Stimulated activated memory B cell treated with anti-CD40 and anti-IgM and Interleukin-4, amounts not matched to agents 10 μg/mL and 1 μg/mL and 100 μg/mL, for 72 hours (primary cell): ENCODE measurements around the gene TYMP.
A peak's percentile ranks its signal among the peaks of the same experiment; 100 is the strongest.

Experiments
- ATAC-seq: fragments of 150-1000 bp; cut with Tn5 transposase; 2 replicates; pipeline ENCODE4 v1.10.0; 2021
- H3K27ac Mint-ChIP-seq: one replicate; pipeline ENCODE4 v1.8.0; 2022; ENCODE audit warnings: mild to moderate bottlenecking, mixed read lengths
- H3K27me3 Mint-ChIP-seq: one replicate; pipeline ENCODE4 v1.8.0; 2022; ENCODE audit warnings: mixed read lengths
- H3K36me3 Mint-ChIP-seq: one replicate; pipeline ENCODE4 v1.8.0; 2022; ENCODE audit warnings: mixed read lengths
- H3K4me1 Mint-ChIP-seq: one replicate; pipeline ENCODE4 v1.8.0; 2022; ENCODE audit warnings: mixed read lengths
- H3K4me3 Mint-ChIP-seq: one replicate; pipeline ENCODE4 v1.8.0; 2022; ENCODE audit warnings: mild to moderate bottlenecking, moderate library complexity, mixed read lengths
- H3K9me3 Mint-ChIP-seq: one replicate; pipeline ENCODE4 v1.8.0; 2022; ENCODE audit warnings: mixed read lengths

TYMP gene, protein sequence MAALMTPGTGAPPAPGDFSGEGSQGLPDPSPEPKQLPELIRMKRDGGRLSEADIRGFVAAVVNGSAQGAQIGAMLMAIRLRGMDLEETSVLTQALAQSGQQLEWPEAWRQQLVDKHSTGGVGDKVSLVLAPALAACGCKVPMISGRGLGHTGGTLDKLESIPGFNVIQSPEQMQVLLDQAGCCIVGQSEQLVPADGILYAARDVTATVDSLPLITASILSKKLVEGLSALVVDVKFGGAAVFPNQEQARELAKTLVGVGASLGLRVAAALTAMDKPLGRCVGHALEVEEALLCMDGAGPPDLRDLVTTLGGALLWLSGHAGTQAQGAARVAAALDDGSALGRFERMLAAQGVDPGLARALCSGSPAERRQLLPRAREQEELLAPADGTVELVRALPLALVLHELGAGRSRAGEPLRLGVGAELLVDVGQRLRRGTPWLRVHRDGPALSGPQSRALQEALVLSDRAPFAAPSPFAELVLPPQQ

DNA sequence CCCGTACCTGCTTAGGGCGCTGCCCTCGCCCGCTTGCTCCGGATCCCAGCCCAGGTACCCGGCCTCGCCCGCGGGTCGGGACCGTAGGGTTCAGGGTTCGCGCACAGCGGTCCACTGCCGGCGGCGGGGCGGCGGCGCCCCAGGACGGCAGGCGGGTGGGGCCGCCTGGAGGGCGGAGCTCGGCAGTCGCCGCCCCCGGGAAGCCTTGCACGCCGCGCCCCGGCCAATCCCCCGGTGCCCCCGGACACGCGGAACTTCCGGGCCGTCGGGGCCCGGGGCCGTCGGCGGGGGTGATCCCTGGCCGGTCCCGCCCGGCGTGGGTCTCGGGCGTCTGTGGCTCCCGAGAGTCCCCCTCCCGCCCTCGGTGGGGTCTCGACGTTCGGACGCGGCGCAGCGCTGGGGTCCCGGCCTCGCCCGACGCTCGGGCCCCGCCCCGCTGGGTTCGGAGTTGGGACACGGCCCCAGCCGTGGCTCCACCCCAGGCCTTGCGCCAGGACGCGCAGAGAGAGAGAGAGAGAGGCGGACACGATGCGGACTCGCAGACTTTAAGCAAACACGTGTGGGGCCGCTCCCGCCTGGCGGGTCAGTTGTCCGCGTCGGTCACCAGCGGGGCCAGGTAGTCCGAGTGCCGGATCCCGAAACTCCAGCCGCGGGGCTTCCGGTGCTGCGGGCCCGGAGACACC lies at the start of gene TYMP:
TYMP (minus strand) TSS at position 116 of the 683 bp plus-strand sequence. CDS start 303 bp downstream, outside the sequence.
- Mint-ChIP-seq H3K4me1 (peaks cover 57% of the 10 kb centered on the region), H3K36me3 (peaks cover 12% of the 10 kb centered on the region), H3K4me3 (peak within 1 kb of the TSS; percentile 97), H3K9me3 (no peaks in the 10 kb centered on the region), H3K27ac (peak within 1 kb of the TSS; percentile 100), H3K27me3 (no peaks in the 10 kb centered on the region)
- ATAC-seq, result peak; percentile 60

DNA sequence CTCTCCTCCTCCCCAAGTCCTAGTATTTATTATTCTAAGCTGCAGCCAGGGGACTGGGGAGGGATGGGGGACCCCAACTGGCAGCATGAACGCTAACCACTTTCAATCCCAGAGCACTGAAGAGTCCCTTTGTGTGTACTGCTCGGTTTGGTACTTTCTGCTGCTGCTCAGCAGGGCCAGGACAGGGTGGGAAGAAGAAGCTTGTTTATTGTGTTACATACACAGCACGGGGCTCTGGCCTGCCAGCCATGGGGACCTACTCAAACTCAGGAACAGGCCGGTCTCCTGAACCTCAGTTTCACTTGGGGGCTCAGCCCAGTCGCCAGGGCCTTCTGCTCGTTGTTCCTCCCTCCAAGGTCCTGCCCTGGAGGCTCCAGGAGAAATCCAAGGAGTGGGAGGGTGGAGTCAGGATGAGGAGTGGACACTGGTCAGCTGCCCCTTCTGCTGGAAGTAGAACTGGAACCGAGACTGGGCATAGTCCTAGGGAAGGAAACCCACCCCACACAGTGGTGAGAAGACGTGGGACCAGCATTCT lies 49.0 kb upstream of the TYMP start:
- no peak for ATAC-seq
- Mint-ChIP-seq H3K4me3 (no peak overlapping the region), H3K4me1 (peaks cover 29% of the 10 kb centered on the region), H3K36me3 (peaks cover 49% of the 10 kb centered on the region), H3K27ac (no peak overlapping the region), H3K27me3 (no peaks in the 10 kb centered on the region), H3K9me3 (no peaks in the 10 kb centered on the region)

DNA sequence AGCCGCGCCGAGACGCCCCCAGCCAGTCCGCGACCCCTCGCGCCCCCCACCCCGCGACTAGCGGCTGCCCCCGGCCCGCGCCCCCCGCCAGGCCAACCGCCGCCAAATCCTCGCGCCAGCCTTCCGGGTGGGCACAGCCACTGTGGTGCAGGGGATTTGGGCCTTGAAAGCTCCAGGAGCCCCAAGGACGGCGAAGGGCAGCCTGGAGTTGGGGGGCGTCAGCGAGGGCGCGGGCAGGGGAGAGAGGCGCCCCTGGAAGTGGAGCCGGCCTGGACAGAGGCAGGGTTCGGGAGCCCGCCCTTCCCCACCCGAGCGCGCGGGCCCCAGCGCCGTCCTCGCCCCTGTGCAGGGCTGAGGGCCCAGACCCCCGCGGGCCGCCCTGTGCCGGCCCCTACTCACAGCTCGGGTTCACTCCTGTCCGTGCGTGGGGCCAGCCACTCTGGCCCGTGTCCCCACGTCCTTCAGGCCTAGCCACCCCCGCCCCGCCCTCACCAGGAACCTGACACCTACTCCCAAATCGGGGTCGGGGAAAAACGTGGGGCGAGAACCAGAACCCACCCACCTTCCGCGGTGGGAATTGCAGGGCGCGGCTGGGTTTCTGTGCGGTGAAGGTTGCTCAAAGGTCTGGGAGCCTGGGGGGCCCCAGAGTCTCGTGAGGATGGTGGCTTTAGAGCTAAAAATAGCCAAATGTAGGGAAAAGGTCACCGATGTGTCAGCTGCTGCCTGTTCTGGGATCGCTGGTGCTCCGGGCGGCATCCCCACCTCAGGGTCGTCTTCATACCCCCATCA lies 48.4 kb upstream of the TYMP start, which contains the start of gene CPT1B:
CPT1B (minus strand) TSS at position 441 of the 789 bp plus-strand sequence. CDS start 512 bp downstream, outside the sequence.
- ATAC-seq, result no peak
- H3K27me3 Mint-ChIP-seq, result no peaks in the 10 kb centered on the region
- H3K36me3 Mint-ChIP-seq, result peaks cover 49% of the 10 kb centered on the region
- H3K4me1 Mint-ChIP-seq, result peaks cover 23% of the 10 kb centered on the region
- H3K9me3 Mint-ChIP-seq, result no peaks in the 10 kb centered on the region
- H3K27ac Mint-ChIP-seq, result no peak within 1 kb of the TSS
- no peak within 1 kb of the TSS for H3K4me3 Mint-ChIP-seq

DNA sequence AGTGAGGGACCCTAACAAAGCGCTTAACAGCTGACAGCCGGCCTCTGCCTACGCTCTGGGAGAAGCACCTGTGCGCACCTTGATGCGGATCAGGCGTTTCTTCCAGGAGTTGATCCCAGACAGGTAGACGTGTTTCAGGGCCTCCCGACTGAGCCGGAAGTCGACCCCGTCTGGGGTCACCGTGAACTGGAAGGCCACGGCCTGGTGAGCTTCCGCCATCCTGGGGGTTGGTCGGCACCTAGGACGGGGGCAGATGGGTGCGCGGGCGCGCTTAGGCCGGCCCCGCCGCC lies 47.8 kb upstream of the TYMP start:
- no peaks in the 10 kb centered on the region for H3K27me3 Mint-ChIP-seq
- no peaks in the 10 kb centered on the region for H3K9me3 Mint-ChIP-seq
- H3K4me1 Mint-ChIP-seq, result peaks cover 26% of the 10 kb centered on the region
- H3K4me3 Mint-ChIP-seq, result no peak overlapping the region
- H3K27ac Mint-ChIP-seq, result no peak overlapping the region
- H3K36me3 Mint-ChIP-seq, result peaks cover 54% of the 10 kb centered on the region
- no peak for ATAC-seq

DNA sequence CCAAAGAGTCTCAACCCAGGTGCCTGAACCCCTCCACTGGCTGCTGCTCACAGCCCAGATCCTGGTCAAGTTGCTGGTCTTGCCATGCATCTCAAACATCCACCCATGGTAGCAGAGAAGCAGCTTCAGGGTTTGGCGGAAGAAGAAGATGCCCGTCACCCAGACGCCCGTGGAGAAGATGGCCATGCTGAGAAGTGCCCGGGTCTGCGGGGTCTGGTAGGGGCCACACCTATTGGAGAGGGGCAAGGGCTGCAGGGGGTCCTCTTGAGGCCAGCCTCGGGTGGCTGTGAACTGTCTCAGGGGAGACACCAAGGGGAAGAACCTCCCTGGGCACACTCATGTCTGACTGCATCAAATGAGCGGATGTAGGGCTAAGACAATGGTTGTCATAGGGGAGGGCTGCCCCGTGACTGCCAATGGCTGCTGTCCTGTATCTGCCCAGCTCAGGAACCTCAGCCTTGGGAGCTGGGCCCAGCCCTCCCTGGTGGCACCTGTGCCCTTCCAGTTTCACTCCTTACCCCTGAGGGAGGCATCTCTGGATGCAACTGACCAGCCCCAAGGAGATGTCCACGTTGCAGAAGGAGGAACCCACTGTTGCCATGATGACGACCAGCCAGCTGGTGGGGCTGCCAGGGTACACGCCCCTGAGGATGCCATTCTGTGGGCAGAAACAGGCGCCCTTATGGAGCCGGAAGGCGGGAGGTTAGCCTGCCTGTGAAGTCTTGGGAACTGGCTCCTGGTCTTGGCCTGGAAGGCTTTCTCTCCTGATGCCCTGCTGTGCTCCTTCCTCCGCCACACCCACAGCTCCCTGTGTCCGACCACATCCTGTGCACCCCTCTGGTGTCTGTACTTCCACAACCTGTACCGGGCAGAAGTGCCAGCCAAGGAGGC lies 47.2 kb upstream of the TYMP start:
- Mint-ChIP-seq H3K36me3 (peaks cover 60% of the 10 kb centered on the region), H3K4me3 (no peak overlapping the region), H3K9me3 (no peaks in the 10 kb centered on the region), H3K4me1 (peaks cover 30% of the 10 kb centered on the region), H3K27me3 (no peaks in the 10 kb centered on the region), H3K27ac (no peak overlapping the region)
- ATAC-seq, result no peak

DNA sequence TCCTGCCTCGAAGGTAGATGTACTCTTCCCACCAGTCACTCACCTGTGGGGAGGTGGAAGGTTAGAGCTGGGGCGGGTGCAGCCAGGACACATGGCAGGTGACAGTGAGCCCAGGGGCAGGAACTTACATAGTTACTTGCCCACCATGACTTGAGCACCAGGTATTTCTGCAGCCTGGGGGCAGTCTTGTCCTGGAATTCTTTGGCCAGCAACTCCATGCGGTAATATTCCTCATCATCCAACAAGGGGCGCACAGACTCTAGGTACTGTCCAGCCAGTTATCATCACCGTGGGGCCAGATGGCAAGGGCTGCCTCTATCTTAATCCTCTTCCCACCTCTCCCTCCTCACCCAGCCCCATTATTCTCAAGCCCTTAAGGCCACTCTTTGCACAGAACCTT lies 46.3 kb upstream of the TYMP start:
- Mint-ChIP-seq H3K4me1 (peaks cover 22% of the 10 kb centered on the region), H3K36me3 (peaks cover 70% of the 10 kb centered on the region), H3K9me3 (no peaks in the 10 kb centered on the region), H3K27ac (no peak overlapping the region), H3K27me3 (no peaks in the 10 kb centered on the region), H3K4me3 (no peak overlapping the region)
- ATAC-seq, result no peak

DNA sequence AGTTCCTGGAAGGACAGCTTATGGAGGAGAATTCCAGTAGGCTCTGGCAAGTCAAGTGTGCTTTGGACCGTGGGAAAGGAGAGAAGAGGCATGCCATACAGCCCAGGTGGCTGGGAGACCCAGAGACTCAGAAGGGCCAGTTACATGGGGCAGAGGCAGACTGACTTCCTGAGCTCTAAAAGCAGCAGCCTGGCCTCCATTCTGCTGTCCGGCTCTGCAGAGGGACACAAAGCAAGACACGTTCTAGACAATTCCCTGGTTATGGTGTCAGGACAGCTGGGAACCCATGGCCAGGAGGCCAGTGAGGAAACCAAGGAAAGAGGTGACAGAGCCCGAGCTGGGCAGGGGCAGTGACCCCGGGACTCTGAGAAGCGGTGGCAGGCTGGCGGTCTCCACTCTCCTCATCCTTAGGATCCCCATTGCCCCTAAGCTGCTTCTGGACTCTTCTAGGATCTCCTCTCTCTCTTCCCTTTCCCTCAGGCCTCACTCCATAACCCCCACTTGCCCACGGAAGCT lies 45.7 kb upstream of the TYMP start:
- Mint-ChIP-seq H3K4me1 (peaks cover 22% of the 10 kb centered on the region), H3K4me3 (no peak overlapping the region), H3K9me3 (no peaks in the 10 kb centered on the region), H3K27me3 (no peaks in the 10 kb centered on the region), H3K36me3 (peaks cover 71% of the 10 kb centered on the region), H3K27ac (no peak overlapping the region)
- no peak for ATAC-seq

DNA sequence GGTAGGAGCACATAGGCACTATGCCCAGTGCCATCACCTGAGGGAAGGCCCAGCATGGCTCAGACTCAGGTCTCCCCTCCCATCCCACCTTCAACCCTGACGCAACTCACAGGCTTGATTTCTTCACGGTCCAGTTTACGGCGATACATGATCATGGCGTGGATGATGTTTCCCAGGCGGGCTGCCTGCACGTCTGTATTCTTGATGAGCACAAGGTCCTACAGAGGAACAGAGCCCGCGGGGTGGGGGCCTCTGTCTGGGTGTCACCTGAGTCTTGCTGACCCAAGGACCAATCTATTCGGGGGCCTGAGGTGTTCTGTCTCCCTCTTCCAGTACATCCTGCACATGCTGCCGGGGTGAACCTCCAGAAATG lies 44.6 kb upstream of the TYMP start:
- no peak for ATAC-seq
- Mint-ChIP-seq H3K36me3 (peaks cover 71% of the 10 kb centered on the region), H3K9me3 (no peaks in the 10 kb centered on the region), H3K27me3 (no peaks in the 10 kb centered on the region), H3K27ac (no peak overlapping the region), H3K4me1 (peaks cover 22% of the 10 kb centered on the region), H3K4me3 (no peak overlapping the region)

DNA sequence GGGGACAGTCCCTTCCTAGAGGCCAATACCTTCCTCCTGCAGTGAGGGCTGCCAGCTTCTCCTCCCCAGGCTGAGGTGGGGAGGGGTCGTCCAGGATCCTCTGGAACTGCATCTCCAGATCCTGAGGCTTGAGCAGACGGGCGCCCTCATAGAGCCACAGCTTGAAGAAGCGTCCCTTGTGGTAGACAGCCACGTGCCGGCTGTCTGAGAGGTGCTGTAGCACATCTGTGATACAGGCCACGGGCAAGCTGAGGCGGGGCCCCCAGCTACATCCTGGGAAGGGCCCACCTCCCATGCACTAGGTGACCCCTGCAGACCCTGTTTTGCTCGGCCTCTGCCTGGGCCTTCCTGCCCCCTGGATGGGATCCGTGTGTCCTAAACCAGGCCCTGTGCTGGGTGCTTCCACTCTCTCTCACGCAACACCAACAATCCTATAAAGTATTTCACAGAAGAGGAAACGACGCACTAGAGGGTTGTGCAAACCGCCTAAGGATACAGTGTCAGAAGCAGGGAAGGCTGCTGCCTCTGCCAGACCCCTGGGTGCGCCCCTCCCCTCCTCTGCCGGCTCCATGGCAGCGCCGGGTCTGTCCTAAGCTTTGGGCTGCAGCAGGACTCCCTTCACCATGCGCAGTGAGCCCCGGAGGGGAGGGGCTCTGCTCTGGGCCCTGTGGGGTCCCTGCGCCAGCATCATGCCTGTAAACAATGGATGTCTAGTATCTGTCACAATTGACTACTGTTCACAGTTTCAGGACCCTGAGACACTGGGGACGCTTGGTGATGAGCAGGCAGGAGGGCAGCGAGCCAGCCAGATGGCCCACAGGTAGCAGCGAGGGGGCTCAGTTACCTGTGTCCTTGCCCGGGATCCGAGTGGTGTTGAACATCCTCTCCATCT lies 43.9 kb upstream of the TYMP start:
- Mint-ChIP-seq H3K9me3 (no peaks in the 10 kb centered on the region), H3K27me3 (no peaks in the 10 kb centered on the region), H3K36me3 (peaks cover 71% of the 10 kb centered on the region), H3K4me1 (peaks cover 22% of the 10 kb centered on the region), H3K27ac (no peak overlapping the region), H3K4me3 (no peak overlapping the region)
- ATAC-seq, result no peak

DNA sequence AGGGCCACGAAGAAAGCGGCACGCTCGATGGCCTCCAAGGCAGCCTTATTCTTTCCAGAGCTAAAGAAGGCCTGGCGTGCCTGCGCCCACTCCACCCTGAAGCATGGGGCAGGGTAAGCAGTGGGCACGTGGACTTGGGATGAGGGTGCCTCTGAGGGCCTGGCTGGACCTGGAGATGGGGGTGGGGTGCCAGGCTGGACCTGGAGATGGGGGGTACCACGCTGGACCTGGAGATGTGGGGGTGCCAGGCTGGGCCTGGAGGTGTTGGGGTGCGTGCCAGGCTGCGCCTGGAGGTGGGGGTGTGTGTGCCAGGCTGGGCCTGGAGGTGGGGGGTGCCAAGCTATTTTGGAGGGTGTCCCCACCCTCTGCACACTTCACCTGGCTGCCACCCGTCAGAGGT lies 43.2 kb upstream of the TYMP start:
- Mint-ChIP-seq H3K4me3 (no peak overlapping the region), H3K27me3 (no peaks in the 10 kb centered on the region), H3K36me3 (peaks cover 74% of the 10 kb centered on the region), H3K4me1 (peaks cover 22% of the 10 kb centered on the region), H3K9me3 (no peaks in the 10 kb centered on the region), H3K27ac (no peak overlapping the region)
- no peak for ATAC-seq

DNA sequence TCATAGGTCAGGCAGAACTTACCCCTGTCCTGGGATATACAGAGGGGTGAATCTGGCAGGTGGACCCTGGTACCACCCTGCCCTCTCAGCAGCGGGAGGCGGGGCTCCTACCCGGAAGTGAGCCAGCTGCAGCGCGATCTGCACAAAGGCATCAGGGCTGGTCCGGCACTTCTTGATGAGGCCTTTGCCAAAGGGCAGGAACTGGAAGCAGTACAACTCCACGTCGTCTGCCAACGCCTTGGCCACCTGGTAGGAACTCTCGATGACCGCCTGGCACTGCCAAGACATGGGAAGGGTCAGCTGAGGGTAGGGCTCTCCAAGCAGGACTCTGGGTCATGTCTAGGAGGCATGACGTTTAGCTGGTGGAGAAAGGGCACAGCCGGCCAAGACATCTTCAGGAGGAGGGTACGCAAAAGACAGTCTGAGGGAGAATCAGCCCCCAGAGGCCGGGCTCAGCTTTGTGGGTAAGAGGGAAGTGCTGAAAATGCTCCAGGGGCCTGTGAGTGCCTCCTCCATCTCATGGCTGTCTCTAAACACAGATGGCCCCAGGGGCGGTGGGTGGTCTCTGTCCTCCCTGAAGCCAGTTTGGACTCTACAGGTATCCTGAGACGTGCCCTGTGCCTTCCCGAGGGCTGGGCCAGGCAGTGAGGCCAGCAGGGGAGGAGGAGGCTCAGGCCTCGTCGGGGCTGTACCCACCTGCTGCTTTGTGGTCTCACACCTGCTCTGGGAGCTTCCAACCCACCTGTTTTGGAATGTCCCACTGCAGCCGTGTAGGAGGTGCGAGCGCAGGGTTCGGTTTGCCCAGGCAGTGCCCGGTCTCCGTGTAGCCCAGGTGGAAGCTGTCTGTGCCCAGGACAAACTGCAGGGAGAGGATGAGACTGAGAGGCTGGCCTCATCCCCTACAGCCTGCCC lies 41.7 kb upstream of the TYMP start:
- no peak for ATAC-seq
- Mint-ChIP-seq H3K4me1 (peaks cover 22% of the 10 kb centered on the region), H3K36me3 (peaks cover 66% of the 10 kb centered on the region), H3K9me3 (no peaks in the 10 kb centered on the region), H3K4me3 (no peak overlapping the region), H3K27me3 (no peaks in the 10 kb centered on the region), H3K27ac (no peak overlapping the region)

DNA sequence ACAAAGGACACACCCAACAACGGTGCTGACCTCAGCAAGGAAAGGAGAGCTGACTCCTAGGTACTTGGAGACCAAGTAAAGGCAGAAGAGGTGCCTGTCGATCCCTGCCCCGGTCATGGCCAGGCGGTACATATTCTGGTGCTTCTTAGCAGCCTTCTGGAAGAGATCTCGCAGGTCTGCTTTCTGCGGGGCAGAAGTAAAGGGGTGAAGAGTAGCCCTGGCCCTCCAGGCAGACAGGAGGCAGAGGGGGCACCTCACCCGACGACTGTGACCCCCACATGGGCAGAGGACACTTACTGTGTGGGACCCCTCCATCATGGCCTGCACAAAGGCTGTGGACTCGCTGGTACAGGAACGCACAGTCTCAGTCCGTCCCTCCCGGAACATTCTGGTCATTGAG lies 41.0 kb upstream of the TYMP start:
- Mint-ChIP-seq H3K36me3 (peaks cover 60% of the 10 kb centered on the region), H3K9me3 (no peaks in the 10 kb centered on the region), H3K4me1 (peaks cover 22% of the 10 kb centered on the region)

More for the DNA sequence above, 41.0 kb upstream of the TYMP start:
- no peaks in the 10 kb centered on the region for H3K27me3 Mint-ChIP-seq
- H3K27ac Mint-ChIP-seq, result no peak overlapping the region
- no peak for ATAC-seq
- no peak overlapping the region for H3K4me3 Mint-ChIP-seq
